Measurements from ENCODE around the gene LYPD3. TPM values are rescaled to one million over a fixed set of nuclear protein-coding genes. Genes with fewer than 3 reads are reported as not detected.

LYPD3 gene
- total and polyA plus RNA-seq, 12 donors: 0.14 to 0.75 (median 0.36) TPM; not detected in 2

GRCh38 chr19:43506629-43507028 lies 41.2 kb upstream of the LYPD3 start:
- H3K9me3 ChIP-seq: no peaks in the 10 kb centered on the region
- intact Hi-C loops (cut with DNase I): no loop called here

GRCh38 chr19:43505941-43506340 lies 40.5 kb upstream of the LYPD3 start:
- Histone ChIP-seq H3K27me3 (no peaks in the 10 kb centered on the region), H3K4me3 (no peak overlapping the region), H3K9me3 (no peaks in the 10 kb centered on the region), H3K36me3 (peaks cover 0 to 49% (median 0%) of the 10 kb centered on the region in 9 donors), H3K4me1 (peaks cover 0 to 32% (median 14%) of the 10 kb centered on the region in 9 donors), H3K27ac (no peak overlapping the region)
- no peak for DNase-seq
- intact Hi-C loops (cut with DNase I): no loop called here
- no peak for TF ChIP-seq CTCF (IDR thresholded peaks at IDR 0.05)
- ATAC-seq: no peak
- 96% methylated on average over 5 of the region's 5 CpGs for WGBS, 2 donors

More at GRCh38 chr19:43506629-43507028, 41.2 kb upstream of the LYPD3 start:
- no peaks in the 10 kb centered on the region for H3K27me3 ChIP-seq
- H3K27ac ChIP-seq: no peak overlapping the region
- DNase-seq: no peak
- TF ChIP-seq CTCF (IDR thresholded peaks at IDR 0.05): no peak
- ATAC-seq: no peak
- H3K4me3 ChIP-seq: no peak overlapping the region
- peaks cover 0 to 29% (median 14%) of the 10 kb centered on the region in 9 donors for H3K4me1 ChIP-seq
- 91 to 94% methylated on average over 5 of the region's 5 CpGs for WGBS, 2 donors
- peaks cover 0 to 51% (median 0%) of the 10 kb centered on the region in 9 donors for H3K36me3 ChIP-seq

- DNase-seq: no peak
- Histone ChIP-seq H3K9me3 (no peaks in the 10 kb centered on the region), H3K27me3 (no peaks in the 10 kb centered on the region), H3K4me1 (peaks cover 0 to 32% (median 14%) of the 10 kb centered on the region in 9 donors), H3K27ac (peak overlapping the region in 6 of 10 donors; percentile 84 to 92 (median 88)), H3K4me3 (peak overlapping the region in 7 of 10 donors; percentile 61 to 89 (median 78)), H3K36me3 (peaks cover 0 to 41% (median 0%) of the 10 kb centered on the region in 9 donors)
- 78 to 86% methylated on average over 3 of the region's 3 CpGs for WGBS, 2 donors
- TF ChIP-seq CTCF (IDR thresholded peaks at IDR 0.05): no peak
- ATAC-seq: no peak
- intact Hi-C loops (cut with DNase I): no loop called here
Measured at GRCh38 chr19:43505186-43505456, 39.7 kb upstream of the LYPD3 start.

- Histone ChIP-seq H3K4me3 (peak within 1 kb of the TSS; percentile 61 to 89 (median 80)), H3K9me3 (no peaks in the 10 kb centered on the region), H3K36me3 (peaks cover 0 to 36% (median 0%) of the 10 kb centered on the region in 9 donors), H3K27me3 (no peaks in the 10 kb centered on the region), H3K27ac (peak within 1 kb of the TSS; percentile 55 to 92 (median 86)), H3K4me1 (peaks cover 0 to 35% (median 14%) of the 10 kb centered on the region in 9 donors)
- WGBS, 2 donors: 4% methylated on average over 41 to 42 of the region's 42 CpGs
- TF ChIP-seq CTCF (IDR thresholded peaks at IDR 0.05): no peak
- peak; percentile 26 to 63 (median 35) for ATAC-seq
- peak; percentile 29 to 46 for DNase-seq
- intact Hi-C loops (cut with DNase I): loop anchor here in 6 of 10 donors (5.0 kb wide), 3 partner anchors 37 to 52 kb away; partner anchors contain the start of gene LYPD3 (in 1 of the 6)
Measured at GRCh38 chr19:43504426-43505185, 39.2 kb upstream of the LYPD3 start, which contains the start of gene PHLDB3. PHLDB3 (minus strand) TSS chr19:43504746; CDS start chr19:43504118, 628 bp downstream.

Measured in heart right ventricle (tissue), 16 donors.